WERI-Rb-1 (cell line): ENCODE results near the gene CALCOCO1.
A peak's percentile ranks its signal among the peaks of the same experiment; 100 is the strongest.

Experiments
- DNase-seq: peaks from one replicate; pipeline ENCODE4 v3.0.0-alpha.2; 2020
- H3K27ac ChIP-seq: fragments of 250-450 bp; sonication (Bioruptor Pico); 2 replicates; pipeline ENCODE4 v1.5.1; 2020; ENCODE audit warnings: mild to moderate bottlenecking, moderate library complexity
- H3K27me3 ChIP-seq: fragments of 250-450 bp; sonication (Bioruptor Pico); 2 replicates; pipeline ENCODE4 v1.5.1; 2021; ENCODE audit warnings: mild to moderate bottlenecking, low read depth, moderate library complexity; ENCODE audit not compliant: insufficient read depth, severe bottlenecking
- H3K36me3 ChIP-seq: fragments of 250-450 bp; sonication (Bioruptor Pico); 2 replicates; pipeline ENCODE4 v1.5.1; 2020; ENCODE audit warnings: mild to moderate bottlenecking, moderate library complexity
- H3K4me3 ChIP-seq: 2 replicates; pipeline ENCODE4 v1.5.1; 2011; ENCODE audit warnings: low read depth, mild to moderate bottlenecking, control low read depth, low read length
- H3K9me3 ChIP-seq: fragments of 250-450 bp; sonication (Bioruptor Pico); 2 replicates; pipeline ENCODE4 v1.5.1; 2021; ENCODE audit warnings: mild to moderate bottlenecking, moderate library complexity; ENCODE audit not compliant: severe bottlenecking
- TF ChIP-seq, protein P1 (sequence below): IDR thresholded peaks from 2 replicates; pipeline ENCODE4 v1.5.1; 2011; ENCODE audit warnings: low read depth, mild to moderate bottlenecking, control low read depth, inconsistent platforms, low read length

Gene CALCOCO1

GRCh38 chr12:53696655-53697331, 30.5 kb downstream of the CALCOCO1 start:
- H3K4me3 ChIP-seq, result peak overlapping the region; percentile 29
- H3K27me3 ChIP-seq, result no peaks in the 10 kb centered on the region
- H3K36me3 ChIP-seq, result no peaks in the 10 kb centered on the region

DNA sequence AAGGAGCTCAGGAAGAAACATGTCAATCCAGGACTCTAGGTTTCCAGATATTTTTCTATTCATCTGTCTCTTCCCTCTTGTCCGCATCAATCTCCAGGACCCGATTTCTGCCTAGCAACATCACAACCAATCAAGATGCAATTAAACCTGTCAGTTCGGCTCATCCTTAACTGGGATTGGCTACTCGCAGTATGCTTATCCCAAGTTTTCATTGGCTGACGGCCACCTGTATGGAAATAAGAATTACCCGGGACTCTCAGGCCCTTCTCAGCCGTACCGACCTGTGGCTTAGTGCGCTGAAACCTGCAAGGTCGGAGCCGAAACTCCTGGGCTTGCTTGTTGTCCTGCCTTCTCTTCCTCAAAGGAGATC, 31.0 kb downstream of the CALCOCO1 start:
- peak overlapping the region; percentile 52 for H3K4me3 ChIP-seq
- TF ChIP-seq, protein P1, sequence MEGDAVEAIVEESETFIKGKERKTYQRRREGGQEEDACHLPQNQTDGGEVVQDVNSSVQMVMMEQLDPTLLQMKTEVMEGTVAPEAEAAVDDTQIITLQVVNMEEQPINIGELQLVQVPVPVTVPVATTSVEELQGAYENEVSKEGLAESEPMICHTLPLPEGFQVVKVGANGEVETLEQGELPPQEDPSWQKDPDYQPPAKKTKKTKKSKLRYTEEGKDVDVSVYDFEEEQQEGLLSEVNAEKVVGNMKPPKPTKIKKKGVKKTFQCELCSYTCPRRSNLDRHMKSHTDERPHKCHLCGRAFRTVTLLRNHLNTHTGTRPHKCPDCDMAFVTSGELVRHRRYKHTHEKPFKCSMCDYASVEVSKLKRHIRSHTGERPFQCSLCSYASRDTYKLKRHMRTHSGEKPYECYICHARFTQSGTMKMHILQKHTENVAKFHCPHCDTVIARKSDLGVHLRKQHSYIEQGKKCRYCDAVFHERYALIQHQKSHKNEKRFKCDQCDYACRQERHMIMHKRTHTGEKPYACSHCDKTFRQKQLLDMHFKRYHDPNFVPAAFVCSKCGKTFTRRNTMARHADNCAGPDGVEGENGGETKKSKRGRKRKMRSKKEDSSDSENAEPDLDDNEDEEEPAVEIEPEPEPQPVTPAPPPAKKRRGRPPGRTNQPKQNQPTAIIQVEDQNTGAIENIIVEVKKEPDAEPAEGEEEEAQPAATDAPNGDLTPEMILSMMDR, result no peak

More at GRCh38 chr12:53696655-53697331, 30.5 kb downstream of the CALCOCO1 start:
- no peak for DNase-seq
- H3K9me3 ChIP-seq, result no peaks in the 10 kb centered on the region
- TF ChIP-seq, protein P1, result no peak
- peak overlapping the region; percentile 40 for H3K27ac ChIP-seq

DNA sequence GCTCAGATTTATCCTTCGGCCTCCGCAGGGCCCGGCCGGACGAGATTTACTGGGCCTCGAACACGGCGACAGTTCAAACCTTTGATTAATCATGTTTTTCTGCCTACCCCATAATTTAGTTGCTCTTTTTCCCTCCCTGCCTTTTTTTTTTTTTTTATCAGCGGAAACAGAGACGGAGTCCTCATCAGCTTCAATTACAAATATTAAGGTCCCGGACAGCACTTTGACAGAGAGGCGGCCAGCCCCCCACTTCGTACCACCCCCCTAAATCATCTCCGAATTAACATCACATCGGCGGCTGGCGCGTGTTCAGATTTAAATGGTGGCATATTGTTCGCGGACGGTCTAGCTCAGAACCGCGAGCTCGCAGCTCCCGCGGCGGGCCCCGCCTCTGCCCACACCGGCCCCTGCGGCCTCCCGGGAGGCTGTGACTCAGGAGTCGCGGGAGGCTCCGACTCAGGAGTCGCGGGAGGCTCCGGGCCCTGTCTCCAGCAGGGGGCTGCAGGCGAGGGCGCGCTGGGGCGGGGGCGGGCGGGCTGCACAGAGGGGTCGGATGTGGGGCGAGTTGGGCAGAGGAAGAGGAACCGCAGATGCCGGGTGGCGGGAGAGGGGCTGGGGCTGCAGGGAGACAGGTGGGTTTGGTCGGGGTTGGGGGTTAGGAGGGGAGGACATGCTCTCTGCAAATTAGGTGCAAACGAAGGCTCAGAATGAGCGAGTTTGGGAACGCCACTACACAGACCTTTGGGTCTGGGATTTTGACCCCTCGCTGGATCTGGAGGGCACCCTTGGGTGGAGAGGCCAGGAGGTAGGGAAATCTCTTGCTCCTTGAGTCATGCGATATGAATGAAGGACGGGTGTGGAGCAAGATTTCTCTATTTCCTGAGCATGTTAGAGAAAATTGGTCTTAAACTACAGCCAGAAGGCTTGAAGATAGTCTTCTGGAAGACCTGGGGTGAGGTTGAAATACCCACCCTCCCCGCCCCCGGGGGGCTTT, 31.8 kb downstream of the CALCOCO1 start:
- peak; percentile 66 for DNase-seq

More for the DNA sequence above, 31.0 kb downstream of the CALCOCO1 start:
- Histone ChIP-seq H3K27me3 (no peaks in the 10 kb centered on the region), H3K9me3 (no peaks in the 10 kb centered on the region), H3K36me3 (no peaks in the 10 kb centered on the region), H3K27ac (peak overlapping the region; percentile 60)
- peak; percentile 88 for DNase-seq

GRCh38 chr12:53694756-53695151, 32.5 kb downstream of the CALCOCO1 start:
- DNase-seq, result peak; percentile 49
- TF ChIP-seq, protein P1, result no peak
- H3K27ac ChIP-seq, result peak overlapping the region; percentile 60
- H3K36me3 ChIP-seq, result no peaks in the 10 kb centered on the region
- H3K9me3 ChIP-seq, result no peaks in the 10 kb centered on the region
- peak overlapping the region; percentile 52 for H3K4me3 ChIP-seq
- H3K27me3 ChIP-seq, result no peaks in the 10 kb centered on the region

More for the DNA sequence above, 31.8 kb downstream of the CALCOCO1 start:
- Histone ChIP-seq H3K36me3 (no peaks in the 10 kb centered on the region), H3K27ac (peak overlapping the region; percentile 60), H3K4me3 (peak overlapping the region; percentile 52), H3K9me3 (no peaks in the 10 kb centered on the region), H3K27me3 (no peaks in the 10 kb centered on the region)
- TF ChIP-seq, protein P1, result 0 out of 2 replicates have a peak, but pooled peaks have one; percentile 25

GRCh38 chr12:53688134-53688533, 39.1 kb downstream of the CALCOCO1 start:
- TF ChIP-seq, protein P1, result no peak
- no peaks in the 10 kb centered on the region for H3K36me3 ChIP-seq
- H3K27ac ChIP-seq, result no peak overlapping the region
- no peak overlapping the region for H3K4me3 ChIP-seq
- H3K9me3 ChIP-seq, result no peaks in the 10 kb centered on the region
- no peak for DNase-seq
- H3K27me3 ChIP-seq, result no peaks in the 10 kb centered on the region
